GM21529 (cell line): Measurements from ENCODE around the gene TRIM69.
"Not testable (repeated sequence)": the region's sequence is repeated elsewhere in the genome, so short reads cannot be mapped to it uniquely, and the experiment has no call there.

Experiments
- ATAC-seq: cut with Tn5 transposase; IDR thresholded peaks from one replicate; pipeline ENCODE4 v1.9.1; 2021; ENCODE audit not compliant: unreplicated experiment

The TRIM69 gene

DNA sequence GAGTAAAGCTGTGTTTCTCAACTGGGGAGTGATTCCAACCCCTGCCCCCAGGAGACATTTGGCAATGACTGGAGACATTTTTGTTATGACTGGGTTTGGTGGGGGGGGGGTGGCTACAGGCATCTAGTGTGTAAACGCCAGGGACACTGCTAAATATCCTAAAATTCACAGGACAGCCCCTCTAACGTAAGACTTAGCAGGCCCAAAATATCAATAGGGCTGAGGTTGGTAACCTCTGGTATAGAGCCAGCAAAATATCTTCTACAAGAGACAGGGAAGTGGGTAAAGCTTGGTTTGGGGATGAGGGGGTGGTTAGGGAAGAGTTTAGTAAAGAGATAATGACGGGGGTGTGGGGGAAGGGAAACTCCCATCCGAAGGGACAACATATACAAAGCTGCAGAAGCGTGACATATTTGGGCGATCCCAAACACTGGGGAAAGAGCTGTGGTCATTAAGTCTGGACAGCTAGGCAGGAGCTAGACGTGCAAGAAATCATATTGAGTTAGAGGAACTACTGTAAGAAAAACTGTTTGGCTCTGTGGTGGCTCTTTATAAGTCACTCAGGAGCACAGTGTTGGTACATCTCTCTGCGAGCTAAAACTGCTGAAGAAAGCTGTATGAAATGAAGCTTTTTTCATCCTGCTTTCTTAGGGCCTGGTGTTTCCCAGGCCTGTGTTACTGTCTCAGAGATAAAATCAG lies 697 bp upstream of the TRIM69 start:
- peak; percentile 38 for ATAC-seq

DNA sequence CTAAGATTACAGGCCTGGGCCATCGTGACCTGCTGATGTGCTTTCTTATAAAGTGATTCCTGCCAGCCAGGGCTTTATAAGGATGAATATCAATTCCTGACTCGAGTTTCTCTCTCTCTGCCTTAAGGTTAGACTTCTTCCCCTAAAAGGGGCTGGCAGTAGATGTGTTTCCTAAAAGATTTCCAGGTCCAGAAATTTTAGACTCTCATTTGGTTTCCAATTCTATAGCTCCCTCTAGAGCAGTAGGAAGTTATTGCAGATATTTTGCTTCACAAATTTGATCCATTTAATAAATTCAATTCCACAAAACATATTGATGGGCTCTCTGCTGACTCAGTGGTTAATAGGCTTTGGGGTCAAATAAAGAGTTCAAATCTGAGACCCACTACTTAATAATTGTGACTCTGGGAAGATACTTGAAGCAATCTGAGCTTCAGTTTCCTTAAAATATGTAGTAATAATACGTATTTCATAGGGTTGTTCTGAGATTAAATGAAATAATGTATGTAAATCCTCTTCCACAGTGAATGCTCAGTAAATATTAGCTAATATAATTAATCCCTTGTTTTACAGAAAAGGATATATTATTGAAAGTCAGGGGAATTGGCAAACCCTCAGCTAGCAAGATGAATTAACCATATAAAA lies 2.1 kb downstream of the TRIM69 start:
- no peak for ATAC-seq

DNA sequence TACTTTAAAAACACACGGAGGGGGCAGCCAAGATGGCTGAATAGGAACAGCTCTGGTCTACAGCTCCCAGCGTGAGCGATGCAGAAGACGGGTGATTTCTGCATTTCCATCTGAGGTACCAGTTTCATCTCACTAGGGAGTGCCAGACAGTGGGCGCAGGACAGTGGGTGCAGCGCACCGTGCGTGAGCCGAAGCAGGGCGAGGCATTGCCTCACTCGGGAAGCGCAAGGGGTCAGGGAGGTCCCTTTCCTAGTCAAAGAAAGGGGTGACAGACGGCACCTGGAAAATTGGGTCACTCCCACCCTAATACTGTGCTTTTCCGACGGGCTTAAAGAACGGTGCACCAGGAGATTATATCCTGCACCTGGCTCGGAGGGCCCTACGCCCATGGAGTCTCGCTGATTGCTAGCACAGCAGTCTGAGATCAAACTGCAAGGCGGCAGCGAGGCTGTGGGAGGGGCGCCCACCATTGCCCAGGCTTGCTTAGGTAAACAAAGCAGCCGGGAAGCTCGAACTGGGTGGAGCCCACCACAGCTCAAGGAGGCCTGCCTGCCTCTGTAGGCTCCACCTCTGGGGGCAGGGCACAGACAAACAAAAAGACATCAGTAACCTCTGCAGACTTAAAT lies 3.0 kb downstream of the TRIM69 start:
- not testable (repeated sequence) for ATAC-seq

DNA sequence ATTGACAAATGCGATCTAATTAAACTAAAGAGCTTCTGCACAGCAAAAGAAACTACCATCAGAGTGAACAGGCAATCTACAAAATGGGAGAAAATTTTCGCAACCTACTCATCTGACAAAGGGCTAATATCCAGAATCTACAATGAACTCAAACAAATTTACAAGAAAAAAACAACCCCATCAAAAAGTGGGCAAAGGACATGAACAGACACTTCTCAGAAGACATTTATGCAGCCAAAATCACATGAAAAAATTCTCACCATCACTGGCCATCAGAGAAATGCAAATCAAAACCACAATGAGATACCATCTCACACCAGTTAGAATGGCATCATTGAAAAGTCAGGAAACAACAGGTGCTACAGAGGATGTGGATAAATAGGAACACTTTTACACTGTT lies 7.1 kb downstream of the TRIM69 start:
- not testable (repeated sequence) for ATAC-seq

DNA sequence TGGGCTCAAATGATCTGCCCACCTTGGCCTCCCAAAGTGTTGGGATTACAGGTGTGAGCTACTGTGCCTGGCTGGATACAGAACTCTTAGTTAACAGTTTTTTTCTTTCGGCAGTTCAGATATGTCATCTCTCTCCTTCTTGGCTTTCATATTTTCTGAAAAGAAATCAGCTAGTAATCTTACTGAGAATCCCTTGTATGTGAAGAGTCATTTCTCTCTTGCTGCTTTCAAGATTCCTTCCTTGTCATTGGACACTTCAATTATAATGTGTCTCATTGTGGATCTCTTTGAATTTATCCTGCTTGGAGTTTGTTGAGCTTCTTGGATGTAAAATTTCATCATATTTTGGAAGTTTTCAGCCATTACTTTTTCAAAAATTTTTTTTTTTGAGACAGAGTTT lies 17.0 kb downstream of the TRIM69 start:
- no peak for ATAC-seq

DNA sequence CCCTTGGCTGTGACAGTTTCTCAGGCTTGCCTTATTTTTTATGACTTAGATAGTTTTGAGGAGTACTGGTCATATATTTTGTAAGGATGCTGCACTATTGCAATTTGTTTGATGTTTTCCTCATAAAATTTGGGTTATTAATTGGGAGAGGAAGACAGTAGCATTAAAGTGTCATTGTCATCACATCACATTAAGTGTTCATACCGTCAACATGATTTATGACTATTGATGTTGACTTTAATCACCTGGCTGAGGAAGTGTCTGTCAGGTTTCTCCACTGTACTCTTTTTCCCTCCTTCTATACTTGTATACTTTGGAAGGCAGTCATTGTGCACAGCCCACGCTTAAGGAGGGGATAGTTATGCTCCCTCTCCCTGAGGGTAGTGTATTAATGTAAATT lies 26.9 kb downstream of the TRIM69 start:
- no peak for ATAC-seq

DNA sequence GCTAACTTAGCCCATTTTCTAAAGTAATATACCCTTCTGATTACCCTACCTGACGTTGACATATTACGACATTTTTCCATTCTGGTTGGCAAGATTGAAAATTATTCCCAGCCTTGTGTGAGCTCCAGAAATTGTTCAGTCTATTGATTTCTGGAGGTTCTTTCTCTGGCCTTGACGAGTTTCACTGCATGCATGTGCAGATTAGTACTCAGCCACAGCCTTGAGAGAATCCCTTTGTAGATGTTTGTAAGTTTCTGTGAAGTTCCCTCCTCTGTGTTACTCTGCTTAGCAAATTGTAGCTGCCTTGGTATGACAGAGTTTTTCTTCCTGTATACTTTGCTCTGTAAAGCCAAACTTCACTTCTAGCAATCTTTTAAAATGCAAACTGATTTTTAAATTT lies 27.5 kb downstream of the TRIM69 start:
- no peak for ATAC-seq

DNA sequence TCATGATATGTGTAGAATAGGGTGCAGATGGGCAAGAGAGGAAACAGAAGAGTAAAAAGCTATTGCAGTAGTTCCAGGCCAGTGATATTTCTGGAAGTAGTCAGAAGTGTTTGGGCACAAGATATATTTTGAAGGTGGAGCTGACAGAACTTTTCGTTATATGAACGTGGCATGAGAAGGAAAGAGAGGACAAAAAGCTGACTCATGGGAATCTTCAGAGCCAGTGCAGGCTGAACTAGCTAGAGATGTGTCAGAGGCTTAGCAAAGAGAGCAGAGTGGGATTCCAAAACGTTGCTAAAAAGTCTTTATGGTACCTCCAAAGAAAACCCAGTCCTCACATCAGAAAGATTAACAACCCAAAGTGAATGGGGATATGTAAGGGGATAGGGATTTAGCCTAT lies 28.7 kb downstream of the TRIM69 start:
- ATAC-seq, result no peak

DNA sequence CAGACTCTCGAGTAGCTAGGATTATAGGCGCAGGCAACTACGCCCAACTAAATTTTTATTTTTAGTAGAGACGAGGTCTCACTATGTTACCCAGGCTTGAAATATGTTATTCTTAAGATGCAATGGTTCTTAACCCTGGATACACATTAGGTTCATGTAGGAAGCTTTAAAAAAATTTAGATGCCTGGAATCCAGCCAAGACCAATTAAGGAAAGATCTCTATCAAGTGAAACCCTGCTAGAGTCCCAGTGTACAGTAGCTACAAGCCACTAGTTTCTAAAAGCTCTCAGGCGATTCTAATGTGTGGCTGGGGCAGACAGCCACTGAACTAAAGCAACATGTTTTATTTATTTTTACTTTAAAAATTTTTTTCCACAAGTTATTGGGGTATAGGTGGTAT lies 33.2 kb downstream of the TRIM69 start:
- no peak for ATAC-seq

DNA sequence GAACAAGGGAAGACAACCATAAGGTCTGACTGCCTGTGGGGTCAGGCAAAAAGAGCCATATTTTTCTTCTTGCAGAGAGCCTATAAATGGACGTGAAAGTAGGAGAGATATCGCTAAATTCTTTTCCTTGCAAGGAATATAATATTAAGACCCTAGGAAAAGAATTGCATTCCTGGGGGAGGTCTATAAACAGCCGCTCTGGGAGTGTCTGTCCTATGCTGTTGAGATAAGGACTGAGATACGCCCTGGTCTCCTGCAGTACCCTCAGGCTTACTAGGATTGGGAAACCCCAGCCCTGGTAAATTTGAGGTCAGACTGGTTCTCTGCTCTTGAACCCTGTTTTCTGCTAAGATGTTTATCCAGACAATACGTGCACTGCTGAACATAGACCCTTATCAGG lies 34.4 kb downstream of the TRIM69 start:
- ATAC-seq, result not testable (repeated sequence)

DNA sequence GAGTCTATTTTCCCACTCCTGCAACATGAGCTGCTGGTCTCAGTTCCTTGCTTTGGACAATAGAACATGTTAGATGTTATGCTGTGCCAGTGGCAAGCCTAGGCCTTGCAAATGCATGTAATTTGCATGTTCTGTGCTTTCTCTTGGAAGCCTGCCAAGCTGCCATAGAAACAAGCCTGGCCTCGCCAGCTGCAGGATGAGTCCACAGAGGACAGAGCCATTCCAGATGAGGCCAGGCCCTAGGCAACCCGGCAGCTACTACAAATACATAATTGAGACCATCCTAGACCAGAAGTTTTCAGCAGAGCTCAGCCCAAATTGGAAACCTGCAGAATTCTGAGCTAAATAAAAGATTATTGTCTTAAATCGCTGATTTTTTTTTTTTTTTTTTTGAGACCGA lies 39.6 kb downstream of the TRIM69 start:
- ATAC-seq, result no peak

DNA sequence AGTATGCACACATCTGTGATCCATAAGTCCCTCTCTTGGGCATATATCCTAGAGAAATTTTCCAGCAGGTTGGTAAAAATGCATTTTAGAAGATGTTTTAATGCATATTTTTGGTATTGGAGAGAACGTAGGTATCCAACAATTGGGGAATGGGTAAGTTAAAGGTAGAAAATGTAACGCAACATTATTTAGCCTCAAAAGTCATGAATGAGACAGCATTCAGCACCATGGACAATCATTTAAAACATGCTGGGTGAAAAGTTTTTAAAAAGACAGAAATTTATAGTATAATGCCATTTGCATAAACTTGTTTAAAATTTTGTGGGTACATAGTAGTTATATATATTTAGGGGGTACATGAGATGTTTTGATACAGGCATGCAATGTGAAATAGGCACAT lies 43.4 kb downstream of the TRIM69 start:
- ATAC-seq, result no peak

DNA sequence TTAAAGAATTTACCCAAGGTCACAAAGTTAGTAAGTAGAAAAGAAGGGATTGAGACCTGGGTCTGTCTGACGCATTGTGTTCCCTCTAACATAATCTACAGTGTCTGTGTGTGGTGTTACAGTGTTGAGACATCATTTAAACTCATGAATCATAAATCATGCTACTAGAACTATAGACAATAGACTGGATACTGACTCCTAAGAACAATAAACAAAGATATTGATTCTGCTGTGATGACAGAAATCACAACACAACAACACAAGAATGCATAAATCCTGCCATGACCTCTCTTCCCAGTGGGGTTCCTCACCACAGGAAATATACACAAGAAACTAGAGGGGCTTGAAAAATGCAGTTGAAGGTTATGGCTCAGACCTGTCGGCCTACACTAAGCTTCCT lies 44.3 kb downstream of the TRIM69 start:
- no peak for ATAC-seq

DNA sequence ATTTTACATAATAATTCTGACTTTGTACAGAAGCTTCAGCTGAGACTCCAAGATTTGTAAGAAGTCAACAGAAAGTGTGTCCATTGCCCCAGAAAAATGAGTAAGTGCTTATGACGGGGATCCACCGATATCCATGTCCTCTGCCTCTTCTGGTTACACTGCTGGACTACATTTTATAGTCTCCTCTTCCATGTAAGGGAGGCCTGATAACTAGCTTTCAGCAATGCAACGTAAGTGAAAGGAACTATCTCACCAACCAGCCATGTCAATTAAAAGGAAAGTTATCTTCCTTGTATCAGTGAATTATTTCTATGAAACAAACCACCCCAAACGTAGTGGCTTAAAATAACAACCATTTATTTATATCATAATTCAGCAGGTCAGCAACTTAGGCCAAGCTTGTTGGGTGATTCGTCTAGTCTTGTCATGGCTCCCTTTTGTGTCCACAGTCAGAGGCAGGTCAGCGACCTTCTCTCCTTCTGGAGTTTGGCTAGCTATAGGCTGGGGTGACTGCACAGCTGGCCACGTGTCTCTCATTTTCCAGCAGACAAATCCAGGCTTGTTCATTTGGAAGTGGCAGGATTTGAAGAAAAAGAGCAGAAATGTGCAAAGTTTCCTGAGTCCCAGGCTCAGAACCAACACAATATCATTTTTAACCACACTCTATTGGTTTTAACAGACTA lies 44.9 kb downstream of the TRIM69 start:
- no peak for ATAC-seq

DNA sequence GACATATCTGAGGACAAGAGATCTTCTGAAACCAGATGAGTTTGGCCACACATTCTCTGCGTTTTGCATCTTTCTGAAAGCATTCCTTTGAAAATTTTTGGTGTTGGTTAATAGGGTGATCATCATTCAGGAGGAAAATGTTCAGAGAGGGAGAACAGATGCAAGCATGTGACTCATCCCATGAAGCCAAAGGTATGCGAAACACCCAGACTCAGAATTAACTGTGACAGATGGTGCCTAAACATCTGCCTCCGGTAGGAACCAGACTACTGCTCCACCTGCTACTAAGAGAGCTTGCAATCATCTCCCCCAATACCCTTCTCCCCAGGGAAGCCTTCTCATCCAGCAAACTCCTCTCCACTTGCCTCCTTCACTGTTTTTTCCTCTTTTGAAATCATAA lies 46.2 kb downstream of the TRIM69 start:
- ATAC-seq, result no peak

DNA sequence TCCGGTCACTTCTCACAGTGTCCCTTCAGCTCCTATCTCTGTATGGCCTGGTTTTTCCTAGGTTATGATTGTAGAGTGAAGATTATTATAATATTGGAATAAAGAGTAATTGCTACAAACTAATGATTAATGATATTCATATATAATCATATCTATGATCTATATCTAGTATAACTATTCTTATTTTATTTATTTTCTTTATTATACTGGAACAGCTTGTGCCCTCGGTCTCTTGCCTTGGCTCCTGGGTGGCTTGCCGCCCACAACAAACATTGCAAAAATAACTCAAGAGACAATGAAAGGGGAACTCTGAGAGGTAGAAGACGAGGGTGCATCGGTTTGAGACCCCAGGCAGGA lies 48.6 kb downstream of the TRIM69 start:
- not testable (repeated sequence) for ATAC-seq

DNA sequence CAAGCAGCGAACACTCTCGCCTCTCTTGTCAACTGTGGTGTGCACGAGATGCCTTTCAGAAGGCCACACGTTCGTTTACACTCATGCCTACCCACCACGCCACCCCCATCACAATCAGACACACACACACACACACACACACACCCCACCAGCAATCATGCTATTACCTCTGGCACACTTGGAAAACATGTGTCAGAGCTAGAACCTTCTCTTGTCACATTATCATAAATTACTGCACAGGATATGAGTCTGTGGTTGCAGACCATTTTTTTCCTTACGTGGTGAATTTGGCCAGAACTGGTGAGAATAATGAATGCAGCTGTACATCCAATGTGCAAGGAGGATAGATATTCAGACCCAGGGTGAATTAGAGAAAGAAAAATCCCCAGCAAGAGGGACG lies 52.4 kb downstream of the TRIM69 start:
- no peak for ATAC-seq

DNA sequence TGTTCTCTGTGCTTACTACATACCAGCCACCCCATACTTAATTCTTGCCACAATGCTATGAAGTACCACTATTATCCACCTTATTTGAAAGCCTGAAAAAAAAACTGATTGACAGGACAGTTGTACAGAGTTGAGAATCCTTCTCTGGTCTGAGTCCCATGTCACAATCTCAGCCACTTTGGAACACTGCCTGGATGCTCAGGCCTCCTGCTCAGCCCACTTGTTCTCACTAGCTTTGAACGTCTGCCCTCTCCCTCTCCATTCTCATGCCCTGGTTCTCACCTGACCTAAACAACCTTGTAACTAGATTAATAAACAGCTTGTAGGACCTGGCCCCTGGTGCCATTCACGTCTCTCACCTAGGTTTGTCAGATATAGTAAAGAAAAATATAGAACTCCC lies 53.9 kb downstream of the TRIM69 start:
- no peak for ATAC-seq

DNA sequence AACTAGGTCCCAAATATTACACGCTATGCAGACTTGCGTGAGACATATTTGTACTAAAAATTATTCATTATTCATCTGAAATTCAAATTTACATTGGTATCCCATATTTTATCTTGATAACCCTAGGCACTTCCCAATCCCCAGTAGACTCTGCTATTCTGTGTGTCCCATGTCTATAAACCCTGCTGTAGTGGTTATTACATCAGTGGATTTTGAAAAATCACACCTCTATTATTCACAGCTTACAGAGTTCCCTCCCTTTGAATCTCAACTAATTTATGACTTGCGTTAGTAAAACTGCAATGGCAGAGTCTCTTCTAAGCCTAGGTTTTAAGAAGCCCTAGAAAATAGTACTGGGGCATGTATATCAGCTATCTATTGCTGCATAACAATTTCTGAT lies 54.3 kb downstream of the TRIM69 start:
- ATAC-seq, result no peak

DNA sequence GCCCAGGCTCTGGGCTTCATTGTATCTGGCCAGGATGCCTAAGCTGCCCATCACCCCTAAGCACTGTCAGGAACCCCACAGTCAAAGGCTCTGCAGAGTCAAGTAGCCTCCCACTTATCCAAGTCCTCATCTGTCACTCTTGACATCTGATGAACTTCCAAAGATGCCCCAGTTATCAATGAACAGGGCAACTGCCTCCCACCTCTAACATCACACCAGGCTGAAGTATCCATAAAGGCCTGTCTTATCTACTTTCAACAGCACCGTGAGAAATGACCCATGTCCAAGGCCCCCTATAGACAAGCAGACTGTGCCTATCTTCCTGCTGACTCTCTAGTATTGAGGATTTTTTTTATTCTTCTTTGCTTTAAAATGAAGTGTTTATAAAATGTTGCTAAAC lies 56.4 kb downstream of the TRIM69 start:
- ATAC-seq, result no peak

DNA sequence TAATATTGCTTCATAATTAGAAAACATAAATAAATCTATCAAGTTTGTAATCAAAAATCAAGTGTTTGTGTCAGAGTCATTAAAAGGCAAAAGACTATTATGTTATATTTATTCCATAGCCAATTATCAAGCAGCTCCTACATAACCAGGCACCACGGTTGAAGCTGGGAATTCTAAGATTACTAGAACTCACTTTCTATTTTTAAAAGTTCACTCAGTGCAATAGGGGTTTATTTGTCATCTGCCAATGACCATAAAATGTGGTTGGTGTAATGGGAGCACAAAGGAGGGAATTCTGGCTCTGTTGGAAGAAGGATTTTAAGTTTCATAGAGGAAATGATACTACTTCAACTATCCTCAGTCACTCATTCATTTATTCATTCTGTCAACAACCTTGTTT lies 57.7 kb downstream of the TRIM69 start:
- no peak for ATAC-seq

DNA sequence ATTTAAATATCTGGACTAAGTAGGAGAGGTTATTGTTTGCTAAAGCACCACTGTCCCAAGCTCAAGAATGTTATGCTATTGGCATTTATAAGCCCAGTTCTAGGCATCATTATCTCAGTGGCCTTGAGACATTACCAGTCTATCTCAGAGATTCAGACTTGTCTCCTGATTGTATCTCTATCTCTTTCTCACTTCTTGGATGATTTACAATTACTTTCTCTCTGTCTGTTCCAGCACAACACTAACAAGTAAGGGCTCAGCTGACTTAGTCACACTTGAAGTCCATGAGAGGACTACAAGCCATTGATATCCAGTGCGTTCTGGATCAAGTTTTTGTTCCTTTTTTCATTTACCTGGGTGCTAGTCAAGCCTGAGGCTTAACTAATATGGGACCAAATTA lies 60.2 kb downstream of the TRIM69 start:
- ATAC-seq, result no peak
